ENCODE results near the gene FLRT2. TPM values are rescaled to one million over a fixed set of nuclear protein-coding genes. Genes with fewer than 3 reads are reported as not detected.

FLRT2 gene
- total RNA-seq, 1 donor from 2014 or later: 37.6 TPM

GRCh38 chr14:85575617-85575898 lies 45.6 kb downstream of the FLRT2 start:
- no peaks in the 10 kb centered on the region for H3K27me3 ChIP-seq (ENCODE audit: control insufficient read depth in 3 of 3, insufficient read depth in 3 of 3, low read length in 3 of 3)
- H3K27ac ChIP-seq (ENCODE audit: low read depth, low read length): peak overlapping the region; percentile 79
- peak overlapping the region in 1 of 3 donors; percentile 54 for H3K9ac ChIP-seq (ENCODE audit: low read depth in 1 of 3, low read length in 3 of 3)
- H3K9me3 ChIP-seq (ENCODE audit: control insufficient read depth in 3 of 3, low read length in 3 of 3): no peaks in the 10 kb centered on the region
- H3K4me1 ChIP-seq (ENCODE audit: control insufficient read depth in 3 of 3, insufficient read depth in 3 of 3, low read length in 3 of 3): peaks cover 15 to 53% (median 29%) of the 10 kb centered on the region in 3 donors
- H3K4me3 ChIP-seq (ENCODE audit: low read length in 3 of 3): peak overlapping the region in 2 of 3 donors; percentile 5 to 16
- H3K36me3 ChIP-seq (ENCODE audit: control insufficient read depth in 3 of 3, insufficient read depth in 3 of 3, low read length in 3 of 3): no peaks in the 10 kb centered on the region

DNA sequence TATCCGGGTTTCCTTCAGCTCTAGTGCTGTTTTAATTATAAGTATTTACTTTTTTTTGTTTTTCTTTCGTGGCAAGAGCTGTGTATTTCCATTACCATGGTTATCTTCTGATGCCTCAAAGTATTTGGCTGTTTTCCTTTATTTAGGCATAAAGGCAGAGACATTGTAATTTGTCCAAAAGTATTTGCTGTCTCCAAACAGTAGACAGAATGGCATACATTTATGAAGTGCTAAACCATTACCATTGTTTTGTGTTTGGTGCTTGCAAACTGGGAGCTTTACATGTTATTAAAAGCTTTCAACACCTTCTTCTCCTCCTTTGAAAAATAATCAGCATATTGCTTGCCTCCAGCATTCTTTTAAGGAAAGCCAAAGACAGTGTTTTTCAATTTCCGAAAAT lies 46.3 kb downstream of the FLRT2 start:
- Histone ChIP-seq H3K36me3 (ENCODE audit: control insufficient read depth in 3 of 3, insufficient read depth in 3 of 3, low read length in 3 of 3) (no peaks in the 10 kb centered on the region), H3K4me3 (ENCODE audit: low read length in 3 of 3) (peak overlapping the region in 1 of 3 donors; percentile 6), H3K27me3 (ENCODE audit: control insufficient read depth in 3 of 3, insufficient read depth in 3 of 3, low read length in 3 of 3) (no peaks in the 10 kb centered on the region), H3K9ac (ENCODE audit: low read depth in 1 of 3, low read length in 3 of 3) (peak overlapping the region in 2 of 3 donors; percentile 25 to 63), H3K9me3 (ENCODE audit: control insufficient read depth in 3 of 3, low read length in 3 of 3) (no peaks in the 10 kb centered on the region), H3K27ac (ENCODE audit: low read depth, low read length) (peak overlapping the region; percentile 79), H3K4me1 (ENCODE audit: control insufficient read depth in 3 of 3, insufficient read depth in 3 of 3, low read length in 3 of 3) (peaks cover 15 to 53% (median 29%) of the 10 kb centered on the region in 3 donors)

GRCh38 chr14:85576848-85577542 lies 47.1 kb downstream of the FLRT2 start:
- no peak overlapping the region for H3K4me3 ChIP-seq (ENCODE audit: low read length in 3 of 3)
- H3K27ac ChIP-seq (ENCODE audit: low read depth, low read length): peak overlapping the region; percentile 79
- no peaks in the 10 kb centered on the region for H3K36me3 ChIP-seq (ENCODE audit: control insufficient read depth in 3 of 3, insufficient read depth in 3 of 3, low read length in 3 of 3)
- H3K9ac ChIP-seq (ENCODE audit: low read depth in 1 of 3, low read length in 3 of 3): peak overlapping the region in 2 of 3 donors; percentile 34 to 63
- no peaks in the 10 kb centered on the region for H3K27me3 ChIP-seq (ENCODE audit: control insufficient read depth in 3 of 3, insufficient read depth in 3 of 3, low read length in 3 of 3)
- peaks cover 15 to 47% (median 22%) of the 10 kb centered on the region in 3 donors for H3K4me1 ChIP-seq (ENCODE audit: control insufficient read depth in 3 of 3, insufficient read depth in 3 of 3, low read length in 3 of 3)
- H3K9me3 ChIP-seq (ENCODE audit: control insufficient read depth in 3 of 3, low read length in 3 of 3): no peaks in the 10 kb centered on the region

- no peaks in the 10 kb centered on the region for H3K9me3 ChIP-seq (ENCODE audit: control insufficient read depth in 3 of 3, low read length in 3 of 3)
- no peaks in the 10 kb centered on the region for H3K27me3 ChIP-seq (ENCODE audit: control insufficient read depth in 3 of 3, insufficient read depth in 3 of 3, low read length in 3 of 3)
- H3K4me3 ChIP-seq (ENCODE audit: low read length in 3 of 3): no peak overlapping the region
- H3K36me3 ChIP-seq (ENCODE audit: control insufficient read depth in 3 of 3, insufficient read depth in 3 of 3, low read length in 3 of 3): no peaks in the 10 kb centered on the region
- H3K4me1 ChIP-seq (ENCODE audit: control insufficient read depth in 3 of 3, insufficient read depth in 3 of 3, low read length in 3 of 3): peaks cover 15 to 43% (median 18%) of the 10 kb centered on the region in 3 donors
- H3K27ac ChIP-seq (ENCODE audit: low read depth, low read length): peak overlapping the region; percentile 79
- peak overlapping the region in 2 of 3 donors; percentile 19 to 34 for H3K9ac ChIP-seq (ENCODE audit: low read depth in 1 of 3, low read length in 3 of 3)
Observed at GRCh38 chr14:85577543-85578114, 47.7 kb downstream of the FLRT2 start.

- H3K27ac ChIP-seq (ENCODE audit: low read depth, low read length): no peak overlapping the region
- H3K36me3 ChIP-seq (ENCODE audit: control insufficient read depth in 3 of 3, insufficient read depth in 3 of 3, low read length in 3 of 3): no peaks in the 10 kb centered on the region
- H3K9ac ChIP-seq (ENCODE audit: low read depth in 1 of 3, low read length in 3 of 3): no peak overlapping the region
- H3K4me1 ChIP-seq (ENCODE audit: control insufficient read depth in 3 of 3, insufficient read depth in 3 of 3, low read length in 3 of 3): peaks cover 14 to 40% (median 18%) of the 10 kb centered on the region in 3 donors
- H3K4me3 ChIP-seq (ENCODE audit: low read length in 3 of 3): no peak overlapping the region
- no peaks in the 10 kb centered on the region for H3K9me3 ChIP-seq (ENCODE audit: control insufficient read depth in 3 of 3, low read length in 3 of 3)
- no peaks in the 10 kb centered on the region for H3K27me3 ChIP-seq (ENCODE audit: control insufficient read depth in 3 of 3, insufficient read depth in 3 of 3, low read length in 3 of 3)
Observed at GRCh38 chr14:85578357-85578756, 48.4 kb downstream of the FLRT2 start.

GRCh38 chr14:85578930-85579329 lies 49.0 kb downstream of the FLRT2 start:
- Histone ChIP-seq H3K27ac (ENCODE audit: low read depth, low read length) (no peak overlapping the region), H3K9me3 (ENCODE audit: control insufficient read depth in 3 of 3, low read length in 3 of 3) (no peaks in the 10 kb centered on the region), H3K9ac (ENCODE audit: low read depth in 1 of 3, low read length in 3 of 3) (no peak overlapping the region), H3K27me3 (ENCODE audit: control insufficient read depth in 3 of 3, insufficient read depth in 3 of 3, low read length in 3 of 3) (no peaks in the 10 kb centered on the region), H3K4me3 (ENCODE audit: low read length in 3 of 3) (no peak overlapping the region), H3K36me3 (ENCODE audit: control insufficient read depth in 3 of 3, insufficient read depth in 3 of 3, low read length in 3 of 3) (no peaks in the 10 kb centered on the region), H3K4me1 (ENCODE audit: control insufficient read depth in 3 of 3, insufficient read depth in 3 of 3, low read length in 3 of 3) (peaks cover 18 to 42% (median 19%) of the 10 kb centered on the region in 3 donors)

DNA sequence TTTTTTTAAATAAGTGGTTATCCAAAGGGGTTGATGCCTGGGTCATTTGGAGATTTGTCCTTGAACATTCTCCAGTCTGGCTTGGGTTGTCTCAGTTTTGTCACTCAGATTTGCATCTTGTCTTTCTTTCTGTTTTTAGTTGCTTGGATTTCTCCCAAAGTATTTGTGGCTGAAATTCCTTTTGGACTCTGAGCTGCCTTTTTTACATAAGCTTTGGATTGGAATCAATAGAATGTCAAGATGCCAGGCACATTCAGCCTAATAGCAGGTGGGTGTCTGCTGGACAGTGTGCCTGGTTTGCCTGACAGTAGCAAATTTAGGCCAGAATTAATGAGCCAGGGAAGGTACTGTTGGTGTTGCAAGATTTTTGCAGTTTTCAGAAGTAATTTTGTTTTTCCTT lies 50.0 kb downstream of the FLRT2 start:
- no peak overlapping the region for H3K27ac ChIP-seq (ENCODE audit: low read depth, low read length)
- H3K9ac ChIP-seq (ENCODE audit: low read depth in 1 of 3, low read length in 3 of 3): no peak overlapping the region
- no peak overlapping the region for H3K4me3 ChIP-seq (ENCODE audit: low read length in 3 of 3)
- no peaks in the 10 kb centered on the region for H3K9me3 ChIP-seq (ENCODE audit: control insufficient read depth in 3 of 3, low read length in 3 of 3)
- peaks cover 20 to 36% (median 23%) of the 10 kb centered on the region in 3 donors for H3K4me1 ChIP-seq (ENCODE audit: control insufficient read depth in 3 of 3, insufficient read depth in 3 of 3, low read length in 3 of 3)
- no peaks in the 10 kb centered on the region for H3K27me3 ChIP-seq (ENCODE audit: control insufficient read depth in 3 of 3, insufficient read depth in 3 of 3, low read length in 3 of 3)
- no peaks in the 10 kb centered on the region for H3K36me3 ChIP-seq (ENCODE audit: control insufficient read depth in 3 of 3, insufficient read depth in 3 of 3, low read length in 3 of 3)

GRCh38 chr14:85580536-85581140 lies 50.7 kb downstream of the FLRT2 start:
- Histone ChIP-seq H3K36me3 (ENCODE audit: control insufficient read depth in 3 of 3, insufficient read depth in 3 of 3, low read length in 3 of 3) (no peaks in the 10 kb centered on the region), H3K4me3 (ENCODE audit: low read length in 3 of 3) (no peak overlapping the region), H3K27ac (ENCODE audit: low read depth, low read length) (no peak overlapping the region), H3K9me3 (ENCODE audit: control insufficient read depth in 3 of 3, low read length in 3 of 3) (no peaks in the 10 kb centered on the region), H3K4me1 (ENCODE audit: control insufficient read depth in 3 of 3, insufficient read depth in 3 of 3, low read length in 3 of 3) (peaks cover 18 to 29% (median 18%) of the 10 kb centered on the region in 3 donors), H3K27me3 (ENCODE audit: control insufficient read depth in 3 of 3, insufficient read depth in 3 of 3, low read length in 3 of 3) (no peaks in the 10 kb centered on the region), H3K9ac (ENCODE audit: low read depth in 1 of 3, low read length in 3 of 3) (no peak overlapping the region)

GRCh38 chr14:85581691-85582090 lies 51.7 kb downstream of the FLRT2 start:
- H3K4me1 ChIP-seq (ENCODE audit: control insufficient read depth in 3 of 3, insufficient read depth in 3 of 3, low read length in 3 of 3): peaks cover 15 to 22% (median 16%) of the 10 kb centered on the region in 3 donors

GRCh38 chr14:85583380-85583779 lies 53.4 kb downstream of the FLRT2 start:
- Histone ChIP-seq H3K27me3 (ENCODE audit: control insufficient read depth in 3 of 3, insufficient read depth in 3 of 3, low read length in 3 of 3) (no peaks in the 10 kb centered on the region), H3K36me3 (ENCODE audit: control insufficient read depth in 3 of 3, insufficient read depth in 3 of 3, low read length in 3 of 3) (no peaks in the 10 kb centered on the region), H3K9me3 (ENCODE audit: control insufficient read depth in 3 of 3, low read length in 3 of 3) (no peaks in the 10 kb centered on the region), H3K27ac (ENCODE audit: low read depth, low read length) (no peak overlapping the region), H3K9ac (ENCODE audit: low read depth in 1 of 3, low read length in 3 of 3) (peak overlapping the region in 1 of 3 donors; percentile 18), H3K4me1 (ENCODE audit: control insufficient read depth in 3 of 3, insufficient read depth in 3 of 3, low read length in 3 of 3) (peaks cover 9 to 15% (median 13%) of the 10 kb centered on the region in 3 donors), H3K4me3 (ENCODE audit: low read length in 3 of 3) (no peak overlapping the region)

More at GRCh38 chr14:85581691-85582090, 51.7 kb downstream of the FLRT2 start:
- H3K4me3 ChIP-seq (ENCODE audit: low read length in 3 of 3): no peak overlapping the region
- no peaks in the 10 kb centered on the region for H3K36me3 ChIP-seq (ENCODE audit: control insufficient read depth in 3 of 3, insufficient read depth in 3 of 3, low read length in 3 of 3)
- no peak overlapping the region for H3K27ac ChIP-seq (ENCODE audit: low read depth, low read length)
- no peaks in the 10 kb centered on the region for H3K27me3 ChIP-seq (ENCODE audit: control insufficient read depth in 3 of 3, insufficient read depth in 3 of 3, low read length in 3 of 3)
- no peaks in the 10 kb centered on the region for H3K9me3 ChIP-seq (ENCODE audit: control insufficient read depth in 3 of 3, low read length in 3 of 3)
- no peak overlapping the region for H3K9ac ChIP-seq (ENCODE audit: low read depth in 1 of 3, low read length in 3 of 3)

Data from skeletal muscle tissue (tissue), 4 donors.